GM21526 (cell line): ENCODE data around the gene CSTF3.
A peak's percentile ranks its signal among the peaks of the same experiment; 100 is the strongest.
"Not testable (repeated sequence)": the region's sequence is repeated elsewhere in the genome, so short reads cannot be mapped to it uniquely, and the experiment has no call there.

ENCODE experiments used
- ATAC-seq: cut with Tn5 transposase; IDR thresholded peaks from one replicate; pipeline ENCODE4 v1.9.1; 2021; ENCODE audit warnings: moderate library complexity; ENCODE audit not compliant: unreplicated experiment, low FRiP score

CSTF3 gene

GRCh38 chr11:33094157-33094556 lies 67.1 kb downstream of the CSTF3 start:
- no peak for ATAC-seq

- ATAC-seq = no peak
Measured at GRCh38 chr11:33089776-33090175, 71.5 kb downstream of the CSTF3 start.

GRCh38 chr11:33086017-33086416 lies 75.3 kb downstream of the CSTF3 start:
- no peak for ATAC-seq

GRCh38 chr11:33083918-33084317 lies 77.4 kb downstream of the CSTF3 start:
- no peak for ATAC-seq

GRCh38 chr11:33072465-33072864 lies 88.8 kb downstream of the CSTF3 start:
- ATAC-seq = no peak

- ATAC-seq = no peak
Measured at GRCh38 chr11:33068611-33069340, 92.5 kb downstream of the CSTF3 start.

GRCh38 chr11:33067294-33067693 lies 94.0 kb downstream of the CSTF3 start:
- ATAC-seq = no peak

GRCh38 chr11:33065445-33066178 lies 95.7 kb downstream of the CSTF3 start:
- peak; percentile 62 for ATAC-seq

GRCh38 chr11:33064866-33065265 lies 96.4 kb downstream of the CSTF3 start:
- ATAC-seq = no peak

- ATAC-seq = no peak
Measured at GRCh38 chr11:33064033-33064825, 97.1 kb downstream of the CSTF3 start.

- ATAC-seq = no peak
Measured at GRCh38 chr11:33063326-33063881, 97.9 kb downstream of the CSTF3 start.

GRCh38 chr11:33062137-33062536 lies 99.1 kb downstream of the CSTF3 start:
- ATAC-seq = no peak

GRCh38 chr11:33060271-33060670 lies 101.0 kb downstream of the CSTF3 start:
- ATAC-seq = no peak

- ATAC-seq = no peak
Measured at GRCh38 chr11:33059331-33060007, 101.8 kb downstream of the CSTF3 start.

- ATAC-seq = no peak
Measured at GRCh38 chr11:33057284-33057683, 104.0 kb downstream of the CSTF3 start.

GRCh38 chr11:33055375-33055774 lies 105.9 kb downstream of the CSTF3 start:
- ATAC-seq = no peak

- no peak for ATAC-seq
Measured at GRCh38 chr11:33052231-33052630, 109.0 kb downstream of the CSTF3 start.

GRCh38 chr11:33049565-33050408 lies 111.5 kb downstream of the CSTF3 start:
- ATAC-seq = not testable (repeated sequence)

- ATAC-seq = not testable (repeated sequence)
Measured at GRCh38 chr11:33048701-33049100, 112.6 kb downstream of the CSTF3 start.
